Neural progenitor cell (in vitro differentiated cells): ENCODE data around the gene RMRP. TPM values are rescaled to one million over a fixed set of nuclear protein-coding genes. Genes with fewer than 3 reads are reported as not detected.

ENCODE experiments used
- DNase-seq: peaks from one replicate; pipeline ENCODE4 v3.0.0-alpha.2; 2016; ENCODE audit warnings: low spot score
- H2AFZ ChIP-seq: fragments of 200-600 bp; sonication (generic); replicated peaks from 2 replicates; pipeline ENCODE4 v1.6.1; 2016; ENCODE audit warnings: antibody characterized with exemption
- H3F3A ChIP-seq: fragments of 200-600 bp; sonication (generic); 2 replicates; pipeline ENCODE4 v1.6.1; 2016; ENCODE audit warnings: antibody characterized with exemption, low read depth
- H3K27ac ChIP-seq: fragments of 200-600 bp; sonication (generic); 2 replicates; pipeline ENCODE4 v1.5.1; 2016; ENCODE audit warnings: mild to moderate bottlenecking
- H3K27me3 ChIP-seq: fragments of 200-600 bp; sonication (generic); 2 replicates; pipeline ENCODE4 v1.6.1; 2016; ENCODE audit warnings: mild to moderate bottlenecking, moderate library complexity
- H3K36me3 ChIP-seq: fragments of 200-600 bp; sonication (generic); 2 replicates; pipeline ENCODE4 v1.5.1; 2016
- H3K4me1 ChIP-seq: fragments of 200-600 bp; sonication (generic); 2 replicates; pipeline ENCODE4 v1.6.1; 2016; ENCODE audit warnings: mixed run types
- H3K4me2 ChIP-seq: fragments of 200-600 bp; sonication (generic); 2 replicates; pipeline ENCODE4 v1.6.1; 2016
- H3K4me3 ChIP-seq: fragments of 200-600 bp; sonication (generic); 2 replicates; pipeline ENCODE4 v1.5.1; 2016
- H3K79me2 ChIP-seq: fragments of 200-600 bp; sonication (generic); 2 replicates; pipeline ENCODE4 v1.6.1; 2016; ENCODE audit warnings: low read depth
- H3K9ac ChIP-seq: fragments of 200-600 bp; sonication (generic); 2 replicates; pipeline ENCODE4 v1.6.1; 2016
- H3K9me3 ChIP-seq: fragments of 200-600 bp; sonication (generic); 2 replicates; pipeline ENCODE4 v1.5.1; 2016; ENCODE audit warnings: low read depth
- H4K20me1 ChIP-seq: fragments of 200-600 bp; sonication (generic); 2 replicates; pipeline ENCODE4 v1.6.1; 2016; ENCODE audit warnings: low read depth
- H3K27ac Mint-ChIP-seq: 3 replicates; pipeline ENCODE4 v1.8.0; 2021; ENCODE audit warnings: mixed read lengths
- H3K27me3 Mint-ChIP-seq: 2 replicates; pipeline ENCODE4 v1.8.0; 2022; ENCODE audit warnings: low read depth, mild to moderate bottlenecking, inconsistent platforms, moderate library complexity, mixed read lengths; ENCODE audit not compliant: insufficient read depth
- H3K36me3 Mint-ChIP-seq: 3 replicates; pipeline ENCODE4 v1.8.0; 2021; ENCODE audit warnings: mixed read lengths
- H3K4me1 Mint-ChIP-seq: 3 replicates; pipeline ENCODE4 v1.8.0; 2021; ENCODE audit warnings: mixed read lengths
- H3K4me3 Mint-ChIP-seq: 3 replicates; pipeline ENCODE4 v1.8.0; 2021; ENCODE audit warnings: mild to moderate bottlenecking, moderate library complexity, mixed read lengths
- H3K9me3 Mint-ChIP-seq: 3 replicates; pipeline ENCODE4 v1.8.0; 2020; ENCODE audit warnings: mixed read lengths
- EZH2 ChIP-seq: fragments of 200-600 bp; sonication (generic); IDR thresholded peaks from 2 replicates; pipeline ENCODE4 v1.6.1; 2017; ENCODE audit warnings: antibody characterized with exemption, mild to moderate bottlenecking, moderate library complexity
- EZH2phosphoT487 ChIP-seq: fragments of 200-600 bp; sonication (generic); IDR thresholded peaks from 2 replicates; pipeline ENCODE4 v1.6.1; 2017; ENCODE audit warnings: antibody characterized with exemption
- total RNA-seq: library from RNA; depleted of rRNA; stranded (reverse); fragments of >200 nt; gene quantifications from 2 replicates; pipeline ENCODE4 v1.2.3, GENCODE V29; 2015; ENCODE audit warnings: low replicate concordance
- TF ChIP-seq, protein P1 (sequence below): fragments of 200-600 bp; sonication (generic); IDR thresholded peaks from 2 replicates; pipeline ENCODE4 v1.5.1; 2017; ENCODE audit warnings: antibody characterized with exemption, mild to moderate bottlenecking

Gene RMRP
- total RNA-seq, 1 donor from 2014 or later: 2,709 TPM

DNA sequence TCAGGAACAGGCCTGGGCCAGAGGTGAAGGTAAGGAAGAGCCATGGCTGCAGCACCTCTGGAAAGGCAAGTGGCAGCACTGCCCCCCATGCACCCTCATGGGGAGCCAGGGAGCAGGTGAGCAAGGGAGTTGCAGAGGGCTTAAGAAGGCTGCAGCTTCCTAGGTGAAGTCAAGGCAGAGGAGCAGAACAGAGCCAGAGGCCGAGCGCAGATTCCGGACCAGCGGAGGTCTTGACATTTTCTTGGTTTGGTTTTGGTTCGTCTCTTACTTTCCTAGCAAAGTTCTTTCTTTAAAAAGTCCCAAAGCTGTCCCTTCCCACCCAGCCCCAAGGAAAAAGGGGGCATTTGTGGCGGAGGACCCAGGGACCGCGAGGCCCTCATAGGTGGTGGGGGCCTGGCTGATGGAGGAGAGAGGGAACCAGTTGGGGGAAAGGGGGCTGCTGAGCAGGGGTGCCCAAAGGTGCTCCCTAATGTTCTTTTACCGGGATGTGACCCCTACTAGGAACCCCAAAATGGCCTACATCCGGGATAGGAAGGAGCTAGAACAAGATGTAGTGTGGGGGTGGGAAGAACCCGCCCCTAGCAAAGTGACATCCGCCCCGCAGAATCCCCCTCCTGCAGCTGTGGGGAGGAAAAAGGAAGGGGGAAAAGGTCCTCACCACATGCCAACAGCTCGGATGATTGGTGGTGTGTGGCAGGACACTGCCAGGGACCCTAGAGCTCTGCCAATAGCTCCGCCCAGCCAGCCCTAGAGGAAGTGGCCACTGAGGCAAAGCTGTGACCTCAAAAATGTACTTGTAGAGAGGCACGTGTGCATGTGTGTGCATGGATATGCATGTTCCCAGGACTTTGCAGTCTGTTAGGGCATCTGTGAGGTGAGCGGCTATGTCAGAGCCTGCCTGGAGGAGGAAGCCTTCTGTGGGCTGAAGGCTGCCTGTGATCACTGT is 38.7 kb downstream of the RMRP start:
- Mint-ChIP-seq H3K27ac (no peak overlapping the region), H3K4me1 (peaks cover 21% of the 10 kb centered on the region), H3K4me3 (peak overlapping the region; percentile 33), H3K9me3 (no peaks in the 10 kb centered on the region), H3K27me3 (peaks cover 35% of the 10 kb centered on the region), H3K36me3 (no peaks in the 10 kb centered on the region)
- H3K4me1 ChIP-seq: peaks cover 17% of the 10 kb centered on the region
- peaks cover 5% of the 10 kb centered on the region for H3F3A ChIP-seq
- no peak overlapping the region for H3K27ac ChIP-seq
- no peak overlapping the region for H2AFZ ChIP-seq
- peaks cover 47% of the 10 kb centered on the region for H3K27me3 ChIP-seq
- H4K20me1 ChIP-seq: no peaks in the 10 kb centered on the region
- no peak for DNase-seq
- H3K9ac ChIP-seq: no peak overlapping the region
- H3K36me3 ChIP-seq: no peaks in the 10 kb centered on the region
- no peak overlapping the region for H3K4me2 ChIP-seq
- no peaks in the 10 kb centered on the region for H3K79me2 ChIP-seq
- no peak overlapping the region for H3K4me3 ChIP-seq
- TF ChIP-seq, protein P1, sequence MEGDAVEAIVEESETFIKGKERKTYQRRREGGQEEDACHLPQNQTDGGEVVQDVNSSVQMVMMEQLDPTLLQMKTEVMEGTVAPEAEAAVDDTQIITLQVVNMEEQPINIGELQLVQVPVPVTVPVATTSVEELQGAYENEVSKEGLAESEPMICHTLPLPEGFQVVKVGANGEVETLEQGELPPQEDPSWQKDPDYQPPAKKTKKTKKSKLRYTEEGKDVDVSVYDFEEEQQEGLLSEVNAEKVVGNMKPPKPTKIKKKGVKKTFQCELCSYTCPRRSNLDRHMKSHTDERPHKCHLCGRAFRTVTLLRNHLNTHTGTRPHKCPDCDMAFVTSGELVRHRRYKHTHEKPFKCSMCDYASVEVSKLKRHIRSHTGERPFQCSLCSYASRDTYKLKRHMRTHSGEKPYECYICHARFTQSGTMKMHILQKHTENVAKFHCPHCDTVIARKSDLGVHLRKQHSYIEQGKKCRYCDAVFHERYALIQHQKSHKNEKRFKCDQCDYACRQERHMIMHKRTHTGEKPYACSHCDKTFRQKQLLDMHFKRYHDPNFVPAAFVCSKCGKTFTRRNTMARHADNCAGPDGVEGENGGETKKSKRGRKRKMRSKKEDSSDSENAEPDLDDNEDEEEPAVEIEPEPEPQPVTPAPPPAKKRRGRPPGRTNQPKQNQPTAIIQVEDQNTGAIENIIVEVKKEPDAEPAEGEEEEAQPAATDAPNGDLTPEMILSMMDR: no peak
- TF ChIP-seq EZH2phosphoT487 (no peak), EZH2 (no peak)
- no peaks in the 10 kb centered on the region for H3K9me3 ChIP-seq

DNA sequence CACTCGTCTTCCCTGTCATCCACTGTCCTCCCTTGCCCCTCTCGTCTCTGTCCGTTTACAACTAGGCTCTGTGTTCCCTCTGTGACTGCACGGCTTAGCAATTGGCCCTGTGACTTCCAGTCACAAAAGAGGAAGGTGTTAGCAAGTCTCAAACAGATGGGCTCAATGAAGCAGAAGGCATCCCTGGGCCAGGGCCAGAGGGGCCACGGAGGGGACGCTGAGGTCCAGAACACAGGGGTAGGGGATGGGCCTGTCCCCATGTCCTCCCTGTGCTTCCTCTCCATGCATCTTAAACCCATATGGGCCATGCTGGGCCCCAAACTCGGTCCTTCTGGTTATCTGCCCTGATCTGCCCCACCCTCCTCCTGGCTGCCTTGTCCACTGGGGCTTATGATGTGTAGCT is 39.5 kb downstream of the RMRP start, which contains the start of gene CD72:
TSS of gene CD72 (minus strand) at position 89 of the 403 bp plus-strand sequence. CDS start 110 bp downstream, outside the sequence.
- Histone ChIP-seq H3K4me1 (peaks cover 17% of the 10 kb centered on the region), H3K4me3 (peak within 1 kb of the TSS; percentile 46), H3K36me3 (no peaks in the 10 kb centered on the region), H3K9ac (no peak within 1 kb of the TSS), H3K27ac (no peak within 1 kb of the TSS), H3K4me2 (peak within 1 kb of the TSS; percentile 82), H4K20me1 (no peaks in the 10 kb centered on the region), H3F3A (peaks cover 5% of the 10 kb centered on the region), H3K9me3 (no peaks in the 10 kb centered on the region), H2AFZ (peak within 1 kb of the TSS; percentile 91), H3K79me2 (no peaks in the 10 kb centered on the region), H3K27me3 (peaks cover 48% of the 10 kb centered on the region)
- H3K36me3 Mint-ChIP-seq: no peaks in the 10 kb centered on the region
- TF ChIP-seq EZH2phosphoT487: no peak
- TF ChIP-seq, protein P1: no peak
- TF ChIP-seq EZH2: no peak
- H3K4me1 Mint-ChIP-seq: peaks cover 21% of the 10 kb centered on the region
- peaks cover 35% of the 10 kb centered on the region for H3K27me3 Mint-ChIP-seq
- DNase-seq: peak; percentile 50
- no peaks in the 10 kb centered on the region for H3K9me3 Mint-ChIP-seq
- peak within 1 kb of the TSS; percentile 71 for H3K4me3 Mint-ChIP-seq
- no peak within 1 kb of the TSS for H3K27ac Mint-ChIP-seq

DNA sequence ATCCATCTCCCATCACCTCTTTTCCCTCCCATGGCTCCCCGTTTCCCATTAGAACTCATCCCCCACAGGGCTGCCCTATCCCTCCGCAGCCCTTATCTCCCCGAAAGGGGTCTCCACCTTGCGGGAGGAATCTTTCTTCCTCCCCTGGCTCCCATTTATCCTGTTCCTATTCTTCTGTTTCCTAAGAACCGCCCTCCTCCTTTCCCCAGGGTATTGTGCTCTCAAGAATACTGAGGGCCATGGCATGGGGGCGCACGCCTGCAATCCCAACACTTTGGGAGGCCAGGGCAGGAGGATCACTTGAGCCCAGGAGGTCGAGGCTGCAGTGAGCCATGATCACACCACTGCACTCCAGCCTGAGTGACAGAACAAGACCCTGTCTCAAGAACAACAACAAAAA is 40.3 kb downstream of the RMRP start:
- H3K27me3 Mint-ChIP-seq: peaks cover 38% of the 10 kb centered on the region
- H3K4me3 ChIP-seq: peak overlapping the region; percentile 46

More for the DNA sequence above, 40.3 kb downstream of the RMRP start:
- TF ChIP-seq, protein P1: no peak
- TF ChIP-seq EZH2: no peak
- TF ChIP-seq EZH2phosphoT487: no peak
- H3K79me2 ChIP-seq: no peaks in the 10 kb centered on the region
- peaks cover 48% of the 10 kb centered on the region for H3K27me3 ChIP-seq
- H3K27ac ChIP-seq: no peak overlapping the region
- H3K9ac ChIP-seq: no peak overlapping the region
- H3K4me2 ChIP-seq: peak overlapping the region; percentile 82
- no peak overlapping the region for H3K27ac Mint-ChIP-seq
- H3K4me3 Mint-ChIP-seq: peak overlapping the region; percentile 71
- no peaks in the 10 kb centered on the region for H3K9me3 ChIP-seq
- H4K20me1 ChIP-seq: no peaks in the 10 kb centered on the region
- H3F3A ChIP-seq: peaks cover 5% of the 10 kb centered on the region
- H3K4me1 ChIP-seq: peaks cover 17% of the 10 kb centered on the region
- H3K9me3 Mint-ChIP-seq: no peaks in the 10 kb centered on the region
- H3K36me3 Mint-ChIP-seq: no peaks in the 10 kb centered on the region
- no peaks in the 10 kb centered on the region for H3K36me3 ChIP-seq
- H3K4me1 Mint-ChIP-seq: peaks cover 21% of the 10 kb centered on the region
- peak overlapping the region; percentile 91 for H2AFZ ChIP-seq
- no peak for DNase-seq
